ENCODE results near the gene ANTKMT. TPM values are rescaled to one million over a fixed set of nuclear protein-coding genes. Genes with fewer than 3 reads are reported as not detected.

Gene ANTKMT
- total and polyA plus RNA-seq, 12 donors = 23.3 to 91.1 (median 31.7) TPM

DNA sequence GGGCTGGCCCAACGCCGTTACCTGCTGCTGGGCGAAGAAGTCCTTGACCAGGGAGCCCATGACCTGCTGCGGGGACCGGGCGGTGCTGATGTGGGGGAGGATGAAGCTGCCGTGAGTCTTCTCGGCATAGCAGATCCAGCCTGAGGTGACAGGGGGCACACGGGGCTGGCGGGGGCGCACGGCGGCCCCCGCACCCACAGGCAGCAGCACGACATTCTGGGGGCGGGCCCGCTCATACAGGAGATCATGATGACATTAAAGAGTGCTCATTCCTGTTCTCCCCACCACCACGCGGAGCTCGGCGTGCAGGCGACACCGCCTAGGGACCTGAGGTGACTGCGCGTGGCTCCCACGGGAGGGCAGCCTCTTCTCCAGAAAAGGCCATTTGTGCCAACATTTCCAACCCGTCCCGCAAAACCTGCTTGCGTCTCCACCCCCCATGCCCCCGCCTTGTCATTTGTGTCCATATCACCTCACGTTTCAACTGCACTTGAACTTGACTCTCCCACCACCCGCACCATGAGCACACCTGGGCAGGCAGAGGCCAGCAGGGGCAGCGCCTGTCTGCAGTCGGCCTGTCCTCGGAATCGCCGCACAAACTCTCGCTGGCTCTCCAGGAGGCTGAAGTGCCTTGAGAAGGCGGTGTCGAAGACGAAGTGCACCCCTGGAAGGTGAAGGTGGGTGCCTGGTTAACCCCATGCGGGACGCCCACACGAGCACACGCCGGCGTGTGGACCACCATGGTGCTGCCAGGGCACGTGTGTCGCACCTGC is 13.4 kb downstream of the ANTKMT start:
- DNase-seq = peak in 1 of 2 donors; percentile 19
- WGBS, 2 donors = 91 to 93% methylated on average over 49 of the region's 49 CpGs
- Histone ChIP-seq H3K9me3 (no peaks in the 10 kb centered on the region), H3K4me1 (peaks cover 0 to 3% (median under 1%) of the 10 kb centered on the region in 9 donors), H3K27ac (no peak overlapping the region), H3K27me3 (no peaks in the 10 kb centered on the region), H3K4me3 (no peak overlapping the region), H3K36me3 (peaks cover 0 to 94% (median 34%) of the 10 kb centered on the region in 9 donors)
- no peak for ATAC-seq
- TF ChIP-seq, protein P1, sequence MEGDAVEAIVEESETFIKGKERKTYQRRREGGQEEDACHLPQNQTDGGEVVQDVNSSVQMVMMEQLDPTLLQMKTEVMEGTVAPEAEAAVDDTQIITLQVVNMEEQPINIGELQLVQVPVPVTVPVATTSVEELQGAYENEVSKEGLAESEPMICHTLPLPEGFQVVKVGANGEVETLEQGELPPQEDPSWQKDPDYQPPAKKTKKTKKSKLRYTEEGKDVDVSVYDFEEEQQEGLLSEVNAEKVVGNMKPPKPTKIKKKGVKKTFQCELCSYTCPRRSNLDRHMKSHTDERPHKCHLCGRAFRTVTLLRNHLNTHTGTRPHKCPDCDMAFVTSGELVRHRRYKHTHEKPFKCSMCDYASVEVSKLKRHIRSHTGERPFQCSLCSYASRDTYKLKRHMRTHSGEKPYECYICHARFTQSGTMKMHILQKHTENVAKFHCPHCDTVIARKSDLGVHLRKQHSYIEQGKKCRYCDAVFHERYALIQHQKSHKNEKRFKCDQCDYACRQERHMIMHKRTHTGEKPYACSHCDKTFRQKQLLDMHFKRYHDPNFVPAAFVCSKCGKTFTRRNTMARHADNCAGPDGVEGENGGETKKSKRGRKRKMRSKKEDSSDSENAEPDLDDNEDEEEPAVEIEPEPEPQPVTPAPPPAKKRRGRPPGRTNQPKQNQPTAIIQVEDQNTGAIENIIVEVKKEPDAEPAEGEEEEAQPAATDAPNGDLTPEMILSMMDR (IDR thresholded peaks at IDR 0.05) = no peak
- intact Hi-C loops (cut with DNase I) = no loop called here

DNA sequence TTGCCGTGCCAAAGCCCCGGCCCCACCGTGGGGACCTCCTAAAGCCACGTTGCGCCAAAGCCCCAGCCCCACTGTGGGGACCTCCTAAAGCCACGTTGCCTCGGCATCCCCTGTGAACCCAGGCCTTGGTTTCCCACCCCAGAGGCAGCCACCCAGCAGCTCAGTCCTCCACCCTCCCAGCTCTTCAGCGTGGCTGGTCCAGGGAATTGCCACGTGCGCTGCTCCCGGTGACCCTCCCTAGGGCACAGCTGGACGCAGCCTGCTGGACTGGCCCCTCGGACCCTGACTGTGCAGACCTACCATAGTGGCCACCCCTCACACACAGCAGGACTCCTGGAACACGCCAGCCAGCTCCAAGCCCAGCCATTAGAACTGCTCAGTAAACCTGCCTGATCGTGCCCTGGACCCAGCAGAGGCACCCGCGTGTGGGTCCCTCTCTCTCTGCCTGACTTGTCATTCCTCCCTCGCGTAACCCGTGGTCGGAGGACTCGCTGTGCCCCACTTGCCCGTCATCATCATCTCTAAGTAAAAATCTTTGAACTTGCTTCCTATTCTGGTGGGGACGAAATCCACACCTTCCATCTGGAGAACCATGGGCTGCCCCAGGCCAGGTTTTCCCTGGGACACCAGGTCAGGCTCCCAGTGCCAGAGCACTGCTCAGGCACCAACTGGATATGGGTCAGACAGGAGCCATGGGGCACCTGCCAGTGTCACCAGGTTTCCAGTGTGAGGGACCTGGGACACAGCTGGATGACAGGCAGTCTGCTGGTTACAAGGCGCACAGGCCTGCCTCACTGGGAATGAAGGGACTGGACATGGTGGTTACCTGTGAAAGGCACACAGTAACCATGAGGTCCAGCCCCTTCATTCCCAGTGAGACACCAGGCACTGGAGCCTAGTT is 14.3 kb downstream of the ANTKMT start:
- H3K27ac ChIP-seq = no peak overlapping the region
- no peaks in the 10 kb centered on the region for H3K9me3 ChIP-seq
- no peaks in the 10 kb centered on the region for H3K27me3 ChIP-seq
- ATAC-seq (no peak), DNase-seq (no peak)
- TF ChIP-seq, protein P1 (IDR thresholded peaks at IDR 0.05) = no peak
- intact Hi-C loops (cut with DNase I) = no loop called here
- H3K4me3 ChIP-seq = no peak overlapping the region
- H3K36me3 ChIP-seq = peaks cover 0 to 90% (median 34%) of the 10 kb centered on the region in 9 donors
- WGBS, 2 donors = 95 to 96% methylated on average over 25 of the region's 25 CpGs
- peaks cover 5 to 11% (median 9%) of the 10 kb centered on the region in 9 donors for H3K4me1 ChIP-seq

DNA sequence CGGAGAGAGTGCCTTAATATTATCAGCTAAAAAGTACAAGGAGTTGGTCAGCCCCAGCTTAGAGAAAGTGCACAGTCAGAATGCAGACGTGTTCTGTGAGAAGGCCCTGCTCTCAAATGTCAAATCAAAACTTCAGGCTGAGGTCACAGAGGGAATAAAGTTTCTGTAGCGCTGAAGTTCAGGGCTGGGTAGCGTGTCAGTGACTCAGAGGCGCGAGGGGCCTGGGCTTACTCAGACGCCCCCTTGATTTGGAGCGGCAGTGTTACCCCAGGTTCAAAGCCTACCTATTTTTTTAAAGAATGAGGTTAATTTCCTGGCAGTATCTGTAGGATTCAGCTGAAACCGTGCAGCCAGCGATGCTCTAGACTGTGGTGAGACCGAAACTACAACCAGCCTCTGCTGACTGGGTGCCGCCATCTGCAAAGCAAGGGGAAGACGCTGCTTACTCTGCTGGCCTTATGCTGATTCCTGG is 15.1 kb downstream of the ANTKMT start:
- DNase-seq (no peak), ATAC-seq (no peak)
- Histone ChIP-seq H3K4me3 (no peak overlapping the region), H3K9me3 (no peaks in the 10 kb centered on the region), H3K27me3 (no peaks in the 10 kb centered on the region), H3K27ac (no peak overlapping the region), H3K36me3 (peaks cover 0 to 83% (median 34%) of the 10 kb centered on the region in 9 donors), H3K4me1 (peaks cover 7 to 14% (median 11%) of the 10 kb centered on the region in 9 donors)
- WGBS, 2 donors = 90 to 91% methylated on average over 13 of the region's 13 CpGs
- TF ChIP-seq, protein P1 (IDR thresholded peaks at IDR 0.05) = no peak
- intact Hi-C loops (cut with DNase I) = no loop called here

DNA sequence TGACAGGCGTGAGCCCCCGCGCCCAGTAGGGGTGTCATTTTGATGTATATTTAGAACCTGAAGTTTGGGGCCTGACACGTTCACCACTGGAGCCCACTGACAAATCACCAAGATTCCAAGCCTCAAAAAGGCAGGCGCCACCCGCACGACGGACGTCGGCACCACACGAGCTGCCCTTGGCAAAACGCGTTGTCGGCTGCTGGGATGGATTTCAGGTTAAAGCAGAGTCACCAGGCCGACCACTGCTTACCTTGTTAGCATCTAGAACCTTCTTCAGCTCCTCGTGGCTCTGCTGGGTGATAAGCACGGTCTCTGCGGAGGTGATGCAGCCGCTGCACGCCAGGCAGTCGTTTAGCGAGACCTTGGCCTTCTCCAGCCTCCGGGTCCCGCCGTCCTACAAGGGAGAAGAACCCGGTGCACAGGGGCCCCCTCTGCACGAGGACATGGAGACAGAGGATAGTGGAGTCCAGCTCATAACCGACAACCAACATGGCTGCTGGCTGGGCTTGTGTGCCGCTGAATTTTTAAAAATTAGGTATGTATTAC is 16.1 kb downstream of the ANTKMT start:
- TF ChIP-seq, protein P1 (IDR thresholded peaks at IDR 0.05) = no peak
- H3K36me3 ChIP-seq = peaks cover 0 to 74% (median 31%) of the 10 kb centered on the region in 9 donors
- WGBS, 2 donors = 95% methylated on average over 29 of the region's 29 CpGs
- no peak for ATAC-seq
- peaks cover 7 to 19% (median 15%) of the 10 kb centered on the region in 9 donors for H3K4me1 ChIP-seq
- H3K9me3 ChIP-seq = no peaks in the 10 kb centered on the region
- H3K4me3 ChIP-seq = no peak overlapping the region
- H3K27ac ChIP-seq = no peak overlapping the region
- DNase-seq = no peak
- intact Hi-C loops (cut with DNase I) = no loop called here
- peaks cover 0 to 4% (median 0%) of the 10 kb centered on the region in 7 donors for H3K27me3 ChIP-seq

Measured in heart right ventricle (tissue), 16 donors.